NOMO-1 treated with dmso at 0.1 percent for 144 hours (cell line): Measurements from ENCODE around the gene ALPG.
"Not testable (repeated sequence)": the region's sequence is repeated elsewhere in the genome, so short reads cannot be mapped to it uniquely, and the experiment has no call there.

ENCODE experiments used
- DNase-seq: peaks from one replicate; lab custom pipeline; 2025; ENCODE audit not compliant: unreplicated experiment; lab: John Stamatoyannopoulos, UW

Gene ALPG

DNA sequence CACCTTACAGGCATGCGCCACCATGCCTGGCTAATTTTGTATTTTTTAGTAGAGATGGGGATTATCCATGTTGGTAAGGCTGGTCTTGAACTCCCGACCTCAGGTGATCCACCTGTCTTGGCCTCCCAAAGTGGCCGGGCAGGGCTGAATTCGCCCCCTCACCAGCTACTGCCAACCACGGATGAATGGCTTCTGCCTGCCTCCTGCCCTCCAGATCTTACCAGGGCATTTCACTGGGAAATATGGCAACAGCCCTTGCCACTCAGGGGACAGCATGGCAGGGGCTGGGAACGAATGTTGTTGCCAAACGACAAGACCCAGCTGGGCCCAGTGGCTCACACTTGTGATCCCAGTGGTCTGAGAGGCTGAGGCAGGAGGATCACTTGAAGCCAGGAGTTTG, 29.9 kb upstream of the ALPG start:
- DNase-seq: no peak

DNA sequence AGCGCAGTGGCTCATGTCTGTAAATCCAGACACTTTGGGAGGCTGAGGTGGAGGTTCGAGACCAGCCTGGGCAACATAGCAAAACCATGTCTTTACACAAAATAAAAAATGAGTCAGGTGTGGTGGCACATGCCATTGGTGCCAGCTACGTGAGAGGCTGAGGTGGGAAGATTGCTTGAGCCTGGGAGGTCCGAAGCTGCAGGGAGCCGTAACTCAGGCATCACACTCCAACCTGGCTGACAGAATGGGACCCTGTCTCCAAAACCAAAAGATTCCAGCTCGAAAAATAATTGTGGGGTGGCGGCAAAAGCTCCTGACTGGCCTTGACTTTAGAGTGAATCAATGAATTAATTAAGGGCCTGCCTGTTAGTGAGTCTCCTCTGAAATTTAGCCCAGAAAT, 29.3 kb upstream of the ALPG start:
- no peak for DNase-seq

DNA sequence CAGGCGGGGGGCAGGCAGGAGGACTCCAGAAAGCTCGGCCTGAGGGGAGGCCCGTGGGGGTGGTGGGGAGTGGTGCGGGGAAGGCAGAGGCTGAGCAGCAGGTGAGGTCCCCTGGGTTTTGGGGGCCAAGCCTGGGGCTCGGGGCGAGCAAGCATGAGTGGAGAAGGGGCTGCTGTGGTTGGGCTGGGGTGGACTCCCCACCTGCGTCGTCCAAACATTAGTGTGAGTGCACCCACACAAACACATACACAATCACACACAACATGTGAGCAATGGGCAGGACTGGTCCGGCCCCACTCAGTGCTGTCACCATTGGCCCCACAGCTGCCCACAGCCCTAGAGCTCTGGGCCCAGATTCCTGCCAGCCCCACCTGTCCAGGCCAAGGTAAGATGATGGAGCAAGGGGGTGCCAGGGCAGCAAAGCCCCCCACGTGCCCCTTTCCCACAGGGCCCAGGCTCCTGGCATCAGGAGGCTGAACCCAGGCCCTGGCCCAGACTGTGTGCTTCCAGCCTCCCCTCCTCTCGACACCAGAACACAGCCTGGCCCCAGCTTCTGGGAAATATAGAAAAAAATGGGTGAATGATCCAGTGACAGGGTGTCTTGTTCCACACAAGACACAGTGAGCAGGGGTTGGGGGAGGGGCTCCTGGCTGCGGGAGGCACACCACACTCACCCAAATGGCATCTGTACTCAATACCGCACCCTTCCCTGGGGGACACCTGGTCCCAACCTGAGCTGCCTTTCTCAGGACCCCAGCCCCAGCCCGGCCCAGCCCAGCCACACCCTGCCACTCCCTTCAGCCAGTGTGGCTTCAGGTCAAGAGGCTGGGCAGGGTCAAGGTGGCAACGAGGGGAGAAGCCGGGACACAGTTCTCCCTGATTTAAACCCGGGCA, 28.6 kb upstream of the ALPG start:
- DNase-seq: no peak

DNA sequence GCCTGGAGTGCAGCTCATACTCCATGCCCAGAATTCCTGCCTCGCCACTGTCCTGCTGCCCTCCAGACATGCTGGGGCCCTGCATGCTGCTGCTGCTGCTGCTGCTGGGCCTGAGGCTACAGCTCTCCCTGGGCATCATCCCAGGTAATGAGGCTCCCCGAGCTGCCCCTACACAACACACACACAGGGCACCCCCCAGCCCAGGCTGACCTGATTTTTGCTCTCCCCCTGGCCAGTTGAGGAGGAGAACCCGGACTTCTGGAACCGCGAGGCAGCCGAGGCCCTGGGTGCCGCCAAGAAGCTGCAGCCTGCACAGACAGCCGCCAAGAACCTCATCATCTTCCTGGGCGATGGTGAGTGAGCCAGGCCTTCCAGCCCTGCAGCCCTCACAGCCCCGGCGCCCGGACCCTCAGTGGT, 27.9 kb upstream of the ALPG start, which contains the start of gene ALPP:
TSS of gene ALPP (plus strand) at position 17 of the 417 bp plus-strand sequence. CDS start at position 69, 52 bp downstream.
- DNase-seq: not testable (repeated sequence)

DNA sequence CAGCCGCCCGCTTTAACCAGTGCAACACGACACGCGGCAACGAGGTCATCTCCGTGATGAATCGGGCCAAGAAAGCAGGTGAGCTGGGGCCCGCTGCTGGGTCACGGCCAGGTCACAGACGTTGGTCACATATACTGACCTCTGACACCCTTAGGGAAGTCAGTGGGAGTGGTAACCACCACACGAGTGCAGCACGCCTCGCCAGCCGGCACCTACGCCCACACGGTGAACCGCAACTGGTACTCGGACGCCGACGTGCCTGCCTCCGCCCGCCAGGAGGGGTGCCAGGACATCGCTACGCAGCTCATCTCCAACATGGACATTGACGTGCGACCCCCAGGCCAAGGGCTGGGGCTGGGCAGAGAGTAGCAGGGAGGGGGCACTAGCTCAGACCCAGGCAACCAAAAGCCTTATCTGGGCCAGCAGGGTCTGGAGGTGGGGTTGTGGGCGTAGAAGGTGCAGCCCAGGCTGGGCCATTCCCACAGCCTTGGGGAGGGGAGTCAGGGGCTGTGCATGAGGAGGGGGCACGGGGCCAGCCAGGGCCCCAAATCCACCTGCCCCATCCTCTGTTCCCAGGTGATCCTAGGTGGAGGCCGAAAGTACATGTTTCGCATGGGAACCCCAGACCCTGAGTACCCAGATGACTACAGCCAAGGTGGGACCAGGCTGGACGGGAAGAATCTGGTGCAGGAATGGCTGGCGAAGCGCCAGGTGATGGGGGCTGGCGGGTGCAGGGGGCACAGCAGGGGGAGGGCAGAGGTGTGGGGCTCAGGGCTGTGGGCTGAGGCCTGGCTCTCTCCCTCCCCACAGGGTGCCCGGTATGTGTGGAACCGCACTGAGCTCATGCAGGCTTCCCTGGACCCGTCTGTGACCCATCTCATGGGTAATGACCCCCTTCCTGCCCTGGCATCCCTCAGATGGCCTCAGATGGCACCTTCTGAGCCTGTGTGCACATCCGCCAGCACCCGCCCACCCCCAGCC, 26.7 kb upstream of the ALPG start:
- not testable (repeated sequence) for DNase-seq

DNA sequence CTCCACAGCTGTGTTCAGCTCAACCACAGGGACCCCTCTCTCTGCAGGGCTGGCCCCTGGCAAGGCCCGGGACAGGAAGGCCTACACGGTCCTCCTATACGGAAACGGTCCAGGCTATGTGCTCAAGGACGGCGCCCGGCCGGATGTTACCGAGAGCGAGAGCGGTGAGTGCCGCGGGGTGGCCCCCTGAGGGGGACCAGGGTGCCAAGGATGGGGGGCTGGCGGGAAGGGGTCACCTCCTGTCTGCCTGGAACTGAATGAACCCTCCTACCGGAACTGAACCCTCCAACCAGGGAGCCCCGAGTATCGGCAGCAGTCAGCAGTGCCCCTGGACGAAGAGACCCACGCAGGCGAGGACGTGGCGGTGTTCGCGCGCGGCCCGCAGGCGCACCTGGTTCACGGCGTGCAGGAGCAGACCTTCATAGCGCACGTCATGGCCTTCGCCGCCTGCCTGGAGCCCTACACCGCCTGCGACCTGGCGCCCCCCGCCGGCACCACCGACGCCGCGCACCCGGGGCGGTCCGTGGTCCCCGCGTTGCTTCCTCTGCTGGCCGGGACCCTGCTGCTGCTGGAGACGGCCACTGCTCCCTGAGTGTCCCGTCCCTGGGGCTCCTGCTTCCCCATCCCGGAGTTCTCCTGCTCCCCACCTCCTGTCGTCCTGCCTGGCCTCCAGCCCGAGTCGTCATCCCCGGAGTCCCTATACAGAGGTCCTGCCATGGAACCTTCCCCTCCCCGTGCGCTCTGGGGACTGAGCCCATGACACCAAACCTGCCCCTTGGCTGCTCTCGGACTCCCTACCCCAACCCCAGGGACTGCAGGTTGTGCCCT, 25.2 kb upstream of the ALPG start:
- not testable (repeated sequence) for DNase-seq

DNA sequence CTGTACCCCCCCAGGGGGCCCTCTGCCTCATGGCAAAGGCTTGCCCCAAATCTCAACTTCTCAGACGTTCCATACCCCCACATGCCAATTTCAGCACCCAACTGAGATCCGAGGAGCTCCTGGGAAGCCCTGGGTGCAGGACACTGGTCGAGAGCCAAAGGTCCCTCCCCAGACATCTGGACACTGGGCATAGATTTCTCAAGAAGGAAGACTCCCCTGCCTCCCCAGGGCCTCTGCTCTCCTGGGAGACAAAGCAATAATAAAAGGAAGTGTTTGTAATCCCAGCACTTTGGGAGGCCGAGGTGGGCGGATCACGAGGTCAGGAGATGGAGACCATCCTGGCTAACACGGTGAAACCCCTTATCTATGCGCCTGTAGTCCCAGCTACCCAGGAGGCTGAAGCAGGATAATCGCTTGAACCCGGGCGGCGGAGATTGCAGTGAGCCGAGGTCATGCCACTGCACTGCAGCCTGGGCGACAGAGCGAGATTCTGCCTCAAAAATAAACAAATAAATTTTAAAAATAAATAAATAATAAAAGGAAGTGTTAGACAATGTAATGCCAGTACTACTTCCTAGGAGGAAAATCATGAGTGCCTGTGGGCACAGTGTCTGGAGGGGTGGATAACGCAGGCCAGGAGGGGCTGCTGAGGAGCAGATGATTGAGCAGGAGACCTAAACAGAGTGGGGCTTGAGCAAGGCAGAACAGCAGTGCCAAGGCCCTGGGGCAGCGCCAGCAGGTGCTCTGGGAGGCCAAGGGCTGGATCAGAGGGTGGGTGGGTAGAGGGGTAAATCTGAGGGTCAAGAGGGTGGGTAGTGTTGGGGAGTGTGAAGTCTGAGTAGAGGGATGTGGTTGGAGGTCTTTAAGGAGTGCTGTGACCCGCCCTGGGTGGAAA, 24.1 kb upstream of the ALPG start:
- no peak for DNase-seq

DNA sequence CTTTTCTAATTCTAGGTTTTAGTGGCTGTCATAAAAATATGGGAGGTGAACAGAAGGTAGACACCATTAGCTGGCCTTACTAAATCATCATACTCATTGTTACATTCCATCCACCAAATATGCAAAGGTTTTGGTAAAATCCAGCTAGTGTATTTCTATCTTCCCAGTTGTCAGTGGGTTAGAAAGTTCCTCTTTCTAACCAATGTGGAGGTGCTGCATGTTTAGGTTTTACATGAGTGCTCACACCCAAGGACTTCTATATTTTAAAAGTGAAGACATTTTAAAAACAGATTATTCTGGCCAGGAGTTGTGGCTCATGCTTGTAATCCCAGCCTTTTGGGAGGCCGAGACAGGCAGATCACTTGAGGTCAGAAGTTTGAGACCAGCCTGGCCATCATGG, 22.2 kb upstream of the ALPG start:
- no peak for DNase-seq

DNA sequence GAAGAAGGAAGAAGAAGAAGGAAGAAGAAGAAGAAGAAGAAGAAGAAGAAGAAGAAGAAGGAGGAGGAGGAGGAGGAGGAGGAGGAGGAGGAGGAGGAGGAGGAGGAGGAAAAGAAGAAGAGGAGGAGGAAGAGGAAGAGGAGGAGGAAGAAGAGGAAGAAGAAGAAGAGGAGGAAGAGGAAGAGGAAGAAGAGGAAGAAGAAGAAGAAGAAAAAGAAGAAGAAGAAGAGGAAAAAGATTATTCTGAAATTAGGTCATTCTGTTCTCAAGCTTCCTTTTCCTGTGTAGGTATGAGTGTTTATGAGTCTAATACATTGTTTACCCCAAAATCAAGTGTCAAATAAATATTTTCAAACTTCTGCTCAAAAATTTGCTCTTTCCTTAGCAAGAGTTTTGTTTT, 21.6 kb upstream of the ALPG start:
- not testable (repeated sequence) for DNase-seq

DNA sequence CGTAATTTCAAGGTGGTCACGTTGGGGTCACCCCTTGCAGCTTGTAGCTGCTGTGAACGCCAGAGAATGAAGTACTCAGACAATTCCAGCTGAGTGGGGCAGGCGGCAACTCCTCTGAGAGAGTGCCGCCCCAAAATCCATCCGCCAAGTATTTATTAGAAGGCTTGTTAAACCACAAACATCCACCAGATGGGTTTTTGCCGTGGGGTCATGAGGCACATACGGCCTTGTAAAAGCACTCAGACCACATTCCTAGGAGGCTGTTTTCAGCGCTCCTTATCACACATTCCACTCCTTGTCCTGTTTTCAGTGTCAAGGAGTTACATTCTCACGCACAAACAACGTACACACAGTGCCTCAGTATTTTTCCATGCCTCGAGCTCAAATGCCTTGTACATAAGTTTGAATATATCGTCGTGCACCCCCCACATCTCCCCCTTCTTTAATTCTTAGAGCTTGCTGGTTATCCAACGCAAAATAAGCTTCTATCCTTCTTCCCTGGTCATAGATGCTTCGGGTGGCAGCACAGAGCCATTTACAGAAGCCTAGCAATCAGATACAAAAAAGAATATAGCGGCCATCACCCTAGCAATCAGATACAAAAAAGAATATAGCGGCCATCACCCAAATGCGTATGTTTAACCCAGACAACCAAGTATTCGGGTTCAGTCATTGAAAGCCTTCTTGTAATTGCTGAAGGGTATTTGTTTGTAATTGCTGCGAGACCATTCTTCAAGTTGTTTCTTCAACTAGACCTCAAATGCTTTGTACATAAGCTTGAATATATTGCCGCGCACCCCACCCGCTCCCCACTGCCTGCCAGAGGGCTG, 20.8 kb upstream of the ALPG start:
- no peak for DNase-seq

DNA sequence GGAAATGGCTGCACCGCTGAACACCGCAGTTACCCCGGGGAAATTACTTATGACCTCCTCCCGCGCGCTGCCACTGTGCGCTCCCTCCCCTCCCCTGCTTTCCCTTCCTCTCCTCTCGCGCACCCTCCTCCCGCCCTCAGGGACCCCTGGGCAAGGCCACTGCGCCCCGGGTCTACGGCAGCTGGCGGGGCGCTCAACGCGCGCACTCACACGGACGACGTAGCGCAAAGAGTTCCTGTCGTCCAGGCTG, 20.2 kb upstream of the ALPG start:
- DNase-seq: no peak

DNA sequence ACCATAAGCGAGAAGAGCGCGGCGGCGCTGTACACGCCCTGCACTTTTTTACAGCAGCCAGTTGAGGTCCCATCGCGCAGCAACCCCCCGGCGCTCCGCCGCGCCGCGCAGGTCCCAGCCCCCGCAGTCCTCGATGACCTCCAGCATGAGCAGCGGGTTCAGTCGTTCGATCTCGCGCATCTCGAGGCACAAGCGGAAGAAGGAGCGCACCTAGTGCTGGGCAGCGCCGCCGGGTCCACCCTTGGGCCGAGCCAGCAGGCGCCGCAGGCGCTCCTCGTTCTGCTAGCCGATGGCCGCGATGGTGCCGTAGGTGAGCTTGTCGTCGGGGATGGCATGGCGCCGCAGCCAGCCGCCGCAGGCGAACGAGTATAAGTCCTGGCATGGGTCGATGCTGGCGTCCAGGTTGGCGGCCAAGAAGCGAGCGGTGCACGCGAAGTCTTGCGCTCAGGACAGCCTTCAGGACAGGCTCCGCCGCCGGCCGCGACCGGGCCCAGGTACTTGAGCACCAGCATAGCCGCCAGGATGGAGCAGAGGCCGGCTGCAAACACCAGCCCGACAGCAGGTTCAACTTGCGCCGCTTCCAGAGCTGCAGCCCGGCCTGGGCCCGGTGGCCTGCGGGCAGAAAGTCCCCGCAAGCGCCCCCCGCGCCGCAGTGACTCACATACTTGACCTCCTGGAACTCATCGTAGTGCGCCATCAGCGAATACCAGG, 19.7 kb upstream of the ALPG start:
- DNase-seq: no peak

DNA sequence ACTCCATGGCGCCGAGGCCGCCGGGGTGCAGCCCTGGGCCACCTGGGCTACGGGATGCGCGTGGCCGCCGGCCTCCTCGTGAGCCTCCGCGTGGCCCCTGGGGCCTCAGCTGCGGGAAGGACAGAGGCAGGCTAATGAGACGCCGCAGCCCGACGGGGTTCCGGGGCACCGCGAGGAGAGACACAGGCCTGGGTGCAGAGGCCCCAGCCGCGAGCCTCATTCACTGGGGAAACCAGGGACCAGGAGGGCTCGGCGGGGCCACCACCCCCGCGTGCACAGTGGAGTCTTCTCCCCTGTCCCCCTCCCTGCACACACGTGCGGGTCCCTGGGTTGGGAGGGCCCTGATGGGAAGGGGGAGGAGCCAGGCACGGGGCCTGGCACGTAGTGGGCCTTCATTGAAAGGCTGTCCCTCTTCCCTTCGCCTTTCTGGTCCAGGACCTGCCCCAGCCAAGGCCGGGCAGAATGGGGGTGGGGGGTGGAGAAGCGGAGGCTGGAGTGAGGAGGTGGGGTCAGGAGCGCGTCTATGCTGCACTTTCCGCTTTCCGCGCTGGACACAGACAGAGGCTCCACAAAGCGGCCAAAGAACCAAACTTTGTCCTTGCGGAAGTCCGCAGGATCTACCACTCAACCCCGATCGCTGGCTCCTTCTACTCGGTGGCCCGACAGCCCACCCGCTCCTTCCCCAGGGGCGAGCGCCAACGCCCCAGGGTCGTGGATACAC, 19.0 kb upstream of the ALPG start:
- DNase-seq: no peak

DNA sequence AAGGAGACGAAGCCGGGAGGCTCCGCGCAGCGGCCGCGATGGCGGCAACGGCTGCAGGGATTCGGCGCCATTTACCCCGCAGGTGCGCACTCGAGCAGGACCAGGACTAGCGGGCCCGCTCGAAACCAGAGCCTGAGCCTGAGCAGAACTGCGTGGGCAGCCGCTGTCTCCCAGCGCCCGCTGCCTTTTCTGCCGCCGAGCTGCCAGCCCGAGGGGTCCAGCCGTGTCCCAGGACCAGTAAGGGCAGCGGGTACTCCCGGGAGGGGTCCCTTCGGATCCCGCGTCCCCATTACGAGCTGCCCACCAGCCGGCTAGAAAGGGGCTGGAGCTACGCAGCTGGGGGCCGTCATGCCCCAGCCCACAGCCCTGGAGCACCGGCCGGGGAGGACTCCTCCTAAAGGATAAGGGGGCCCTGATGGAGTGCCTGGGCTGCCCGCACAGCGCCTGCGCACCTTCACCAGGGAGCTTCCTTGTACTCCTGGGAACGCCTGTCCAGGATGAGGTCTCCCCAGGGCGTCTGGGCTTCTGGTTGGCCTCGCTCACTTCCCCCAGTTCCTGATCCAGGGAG, 18.2 kb upstream of the ALPG start:
- DNase-seq: no peak

DNA sequence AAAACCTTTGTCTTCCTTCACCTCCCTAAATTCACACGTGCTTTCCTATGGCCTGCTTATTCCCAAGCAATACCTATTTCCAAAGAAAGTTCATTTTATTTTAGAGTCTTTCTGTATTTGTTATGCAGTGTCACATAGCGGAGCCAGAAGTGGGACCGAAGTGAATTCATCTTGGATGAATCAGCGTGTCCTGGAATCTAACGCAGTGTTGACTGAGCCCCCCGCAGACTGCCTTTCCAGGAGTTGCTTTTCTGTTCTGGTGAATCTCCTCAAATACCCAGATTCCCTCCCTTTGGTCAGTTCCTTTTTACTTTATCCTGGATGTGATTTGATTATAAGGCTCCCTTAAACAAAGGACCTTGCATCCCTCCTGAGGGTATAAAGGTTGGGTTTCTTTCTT, 17.3 kb upstream of the ALPG start:
- no peak for DNase-seq

DNA sequence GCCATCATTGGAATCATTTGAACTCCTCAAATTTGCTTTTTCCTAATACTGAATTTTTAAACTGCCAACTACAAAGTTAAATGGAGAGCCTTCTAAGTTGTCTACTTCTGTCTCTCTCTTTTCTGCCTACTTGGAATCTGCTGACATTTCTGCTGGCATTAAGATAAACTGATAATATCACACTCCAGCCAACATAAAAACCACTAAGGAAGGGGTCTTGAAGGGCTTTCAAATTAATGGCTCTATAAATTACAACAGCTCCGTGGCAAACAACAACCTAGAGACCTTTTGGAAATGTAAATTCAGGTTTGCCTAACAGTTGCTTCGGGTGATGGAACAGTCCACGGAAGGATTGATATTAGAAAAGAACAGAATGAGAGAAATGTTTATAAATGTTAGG, 16.0 kb upstream of the ALPG start:
- no peak for DNase-seq

DNA sequence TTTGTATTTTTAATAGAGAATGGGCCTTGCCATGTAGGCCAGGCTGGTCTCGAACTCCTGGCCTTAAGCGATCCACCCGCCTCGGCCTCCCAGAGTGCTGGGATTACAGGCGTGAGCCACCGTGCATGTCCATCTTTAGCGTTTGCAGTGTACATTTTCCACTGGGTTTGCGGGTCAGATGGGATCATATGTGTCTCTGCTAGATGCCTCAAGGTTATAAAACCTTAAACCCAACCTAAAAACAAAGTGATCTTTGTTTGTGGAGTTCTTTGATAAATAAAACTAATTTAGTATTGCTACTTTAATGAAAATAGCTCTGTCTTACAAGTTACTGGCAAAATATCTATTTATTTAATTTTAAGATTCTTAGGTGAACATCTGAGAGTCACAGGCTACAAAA, 13.1 kb upstream of the ALPG start:
- no peak for DNase-seq

DNA sequence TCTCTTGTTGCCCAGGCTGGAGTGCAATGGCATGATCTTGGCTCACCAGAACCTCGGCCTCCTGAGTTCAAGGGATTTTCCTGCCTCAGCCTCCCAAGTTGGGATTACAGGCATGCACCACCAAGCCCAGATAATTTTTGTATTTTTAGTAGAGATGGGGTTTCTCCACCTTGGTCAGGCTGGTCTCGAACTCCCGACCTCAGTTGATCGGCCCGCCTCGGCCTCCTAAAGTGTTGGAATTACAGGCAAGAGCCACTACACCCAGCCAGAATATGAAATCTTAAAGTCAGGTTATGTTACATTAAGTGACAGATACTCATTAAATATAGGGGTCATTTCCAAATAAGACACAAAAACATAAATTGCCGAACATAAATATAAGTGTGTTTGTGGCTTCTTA, 12.2 kb upstream of the ALPG start:
- DNase-seq: not testable (repeated sequence)
